Measurements from ENCODE around the gene FAM240A.
"Not testable (repeated sequence)": the region's sequence is repeated elsewhere in the genome, so short reads cannot be mapped to it uniquely, and the experiment has no call there.

Gene FAM240A

DNA sequence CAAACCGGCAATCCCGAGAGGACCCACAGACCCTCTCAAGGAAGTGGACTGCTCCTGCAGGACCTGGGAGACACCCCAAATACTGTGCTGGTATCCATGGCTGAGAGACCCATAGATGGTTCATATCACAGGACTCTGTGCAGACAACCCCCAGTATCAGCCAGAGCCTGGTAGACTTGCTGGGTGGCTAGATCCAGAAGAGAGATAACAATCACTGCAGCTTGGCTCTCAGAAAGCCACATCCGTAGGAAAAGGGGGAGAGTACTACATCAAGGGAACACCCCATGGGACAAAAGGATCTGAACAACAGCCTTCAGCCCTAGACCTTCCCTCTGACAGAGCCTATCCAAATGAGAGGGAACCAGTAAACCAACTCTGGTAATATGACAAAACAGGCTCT lies 25.1 kb upstream of the FAM240A start:
- DNase-seq = not testable (repeated sequence)

GRCh38 chr3:46593274-46593862 lies 19.0 kb upstream of the FAM240A start:
- DNase-seq = no peak

DNA sequence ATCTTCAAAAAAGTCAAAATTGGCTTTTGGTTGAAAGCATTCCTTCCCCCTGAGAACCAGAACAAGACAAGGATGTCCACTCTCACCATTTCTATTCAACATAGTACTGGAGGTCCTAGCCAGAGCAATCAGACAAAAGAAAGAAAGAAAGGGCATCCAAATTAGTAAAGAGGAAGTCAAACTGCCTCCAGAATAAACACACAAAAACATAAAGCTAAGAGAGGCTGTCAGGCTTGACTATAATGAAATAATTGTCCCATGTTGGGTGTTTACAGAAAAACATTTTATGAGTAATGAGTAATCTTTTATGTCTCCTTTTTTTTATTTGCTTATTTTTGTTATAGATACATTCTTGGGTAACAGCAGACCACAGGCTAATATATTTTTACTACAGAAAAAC lies 18.3 kb upstream of the FAM240A start:
- no peak for DNase-seq

DNA sequence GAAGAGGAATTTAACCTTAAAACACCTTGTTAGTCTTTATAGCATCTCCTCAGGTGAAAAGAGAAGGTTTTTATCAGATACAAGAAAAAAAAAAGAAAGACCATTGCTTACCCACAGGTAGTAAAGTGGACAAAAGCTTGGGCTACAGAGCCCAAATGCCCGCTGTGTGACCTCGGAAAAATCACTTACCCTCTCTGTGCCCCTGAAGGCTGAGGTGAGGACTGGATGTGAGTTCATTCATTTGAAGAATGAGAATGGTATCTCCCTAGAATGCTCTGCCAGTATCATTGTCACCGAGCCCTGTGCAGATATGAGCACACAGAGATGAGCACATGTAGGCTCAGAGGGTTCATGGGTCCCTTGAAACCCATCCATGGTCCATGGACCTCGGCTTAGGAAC lies 17.6 kb upstream of the FAM240A start:
- DNase-seq = no peak

GRCh38 chr3:46595819-46596314 lies 16.5 kb upstream of the FAM240A start:
- DNase-seq = no peak

GRCh38 chr3:46599590-46599989 lies 12.7 kb upstream of the FAM240A start:
- DNase-seq = no peak

GRCh38 chr3:46603446-46604046 lies 8.8 kb upstream of the FAM240A start:
- DNase-seq = no peak

GRCh38 chr3:46604127-46604526 lies 8.2 kb upstream of the FAM240A start:
- no peak for DNase-seq

GRCh38 chr3:46607603-46608028 lies 4.7 kb upstream of the FAM240A start:
- no peak for DNase-seq

DNA sequence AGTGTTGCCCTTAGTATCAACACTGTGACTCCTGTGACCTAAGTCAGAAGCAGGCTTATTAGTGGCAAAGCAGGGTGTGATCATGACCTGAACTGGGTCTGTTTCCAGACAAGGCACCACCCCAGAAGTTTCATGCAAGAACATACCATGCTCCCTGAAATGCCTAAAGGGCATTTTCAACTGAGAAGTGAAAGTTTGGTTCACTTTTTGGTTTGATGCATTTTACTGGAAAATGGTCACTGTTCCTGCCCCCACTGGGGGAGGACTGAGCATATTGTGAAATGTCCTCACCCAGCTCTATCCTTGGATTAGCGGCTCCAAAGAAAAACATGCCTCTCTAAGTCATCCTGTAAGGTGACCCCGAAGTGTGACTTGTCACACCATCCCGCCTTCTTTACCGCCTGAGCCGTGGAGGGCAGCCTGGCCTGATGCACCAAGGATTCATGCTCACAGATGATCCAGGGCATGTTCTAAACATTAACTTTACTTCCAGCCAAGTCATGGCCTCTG lies 3.1 kb upstream of the FAM240A start:
- no peak for DNase-seq

DNA sequence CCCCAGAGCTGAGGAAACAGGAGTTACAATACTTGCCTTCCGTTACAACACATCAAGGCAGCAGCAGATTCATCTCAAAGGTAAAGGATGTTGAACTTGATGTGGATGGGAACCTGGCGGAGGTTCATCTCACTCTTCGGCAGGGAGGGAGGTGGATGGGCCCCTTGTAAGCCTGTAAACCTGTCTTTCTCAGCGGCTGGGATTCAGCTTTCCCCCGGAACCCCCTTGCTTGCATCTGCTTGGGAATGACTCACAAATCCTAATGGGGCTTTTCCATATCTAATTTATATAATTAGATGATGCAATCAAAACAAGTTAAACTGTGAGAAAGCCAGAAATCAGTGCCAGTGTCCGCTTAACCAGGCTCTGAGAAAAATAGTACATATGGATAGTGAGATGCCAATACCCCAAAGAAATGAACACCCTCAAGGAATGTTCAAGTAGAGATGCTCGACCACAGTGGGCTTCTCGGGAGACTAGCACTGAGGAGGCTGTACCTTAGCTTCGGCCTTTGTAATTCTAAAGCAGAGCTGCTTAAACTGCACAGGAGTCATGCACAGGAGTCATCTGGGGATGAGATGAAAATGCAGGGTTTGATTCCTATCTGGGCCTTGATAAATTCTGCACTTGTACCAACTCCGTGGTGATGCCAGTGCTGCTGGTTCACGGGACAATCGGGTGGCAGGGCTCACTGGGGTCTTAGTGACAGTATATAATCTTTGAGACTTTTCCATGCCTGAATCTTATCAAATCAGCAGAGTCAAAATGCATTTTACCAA lies 2.2 kb upstream of the FAM240A start:
- no peak for DNase-seq

DNA sequence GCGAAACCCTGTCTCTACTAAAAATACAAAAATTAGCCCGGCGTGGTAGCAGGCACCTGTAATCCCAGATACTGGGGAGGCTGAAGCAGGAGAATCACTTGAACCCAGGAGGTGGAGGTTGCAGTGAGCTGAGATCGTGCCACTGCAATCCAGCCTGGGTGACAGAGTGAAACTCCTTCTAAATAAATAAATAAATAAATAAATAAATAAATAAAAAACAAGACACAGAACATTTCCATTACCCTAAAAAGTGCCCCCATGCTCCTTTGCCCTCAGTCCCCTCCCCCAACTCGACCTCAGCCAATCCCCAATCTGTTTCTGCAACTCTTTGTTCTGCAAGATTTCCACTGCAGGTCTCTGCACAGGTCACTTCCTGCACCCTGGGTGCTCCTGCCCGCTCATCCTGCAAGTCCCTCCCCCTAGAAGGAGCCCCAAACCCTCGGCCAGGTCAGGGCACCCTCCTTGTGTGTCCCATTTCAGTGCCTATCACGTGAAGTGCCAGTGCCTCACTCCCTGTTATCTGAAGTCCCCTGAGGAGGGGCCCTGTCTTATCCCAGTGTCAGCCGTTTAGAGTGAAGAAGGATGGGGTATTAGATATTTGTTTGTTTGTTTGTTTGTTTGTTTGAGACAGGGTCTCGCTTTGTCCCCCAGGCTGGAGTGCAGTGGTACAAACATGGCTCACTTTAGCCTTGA lies 1.1 kb downstream of the FAM240A start:
- no peak for DNase-seq

- DNase-seq = no peak
Observed at GRCh38 chr3:46614431-46614830, 2.1 kb downstream of the FAM240A start.

DNA sequence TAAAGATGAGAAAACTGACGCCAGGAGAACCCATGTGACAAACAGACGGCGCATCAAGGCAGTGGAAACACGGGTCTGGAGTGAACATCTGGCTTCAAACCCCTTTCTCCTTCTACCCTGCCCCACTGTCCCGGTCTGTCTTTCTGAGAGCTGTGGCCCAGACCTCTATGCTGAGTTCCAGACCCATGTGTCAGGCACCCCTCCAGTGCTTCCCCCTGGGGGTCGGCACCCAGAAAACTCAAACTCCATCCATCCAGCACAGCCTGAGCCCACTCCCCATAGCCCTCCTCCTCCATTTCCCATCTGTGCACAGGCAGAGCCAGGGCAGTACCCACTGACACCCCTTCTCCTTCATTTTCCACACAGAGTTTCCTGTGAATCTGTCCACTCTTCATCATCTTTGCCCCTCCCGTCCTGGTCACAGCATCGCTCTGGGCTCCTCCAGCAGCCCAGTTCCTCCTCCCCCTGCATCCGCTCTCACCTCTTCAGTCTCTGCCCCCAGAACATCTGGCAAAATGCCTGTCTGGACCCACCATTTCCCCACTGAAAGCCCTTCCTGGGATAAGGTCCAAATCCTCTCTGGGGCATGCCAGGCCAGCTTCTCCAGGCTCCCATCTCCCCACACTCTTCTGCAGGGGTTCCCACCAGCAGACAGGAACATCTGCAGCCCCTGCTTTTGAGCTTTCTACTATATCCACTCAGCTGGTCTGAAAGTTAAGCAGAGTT lies 2.9 kb downstream of the FAM240A start:
- DNase-seq = no peak

- DNase-seq = no peak
Observed at GRCh38 chr3:46615976-46616375, 3.7 kb downstream of the FAM240A start.

GRCh38 chr3:46617941-46618340 lies 5.6 kb downstream of the FAM240A start:
- no peak for DNase-seq

DNA sequence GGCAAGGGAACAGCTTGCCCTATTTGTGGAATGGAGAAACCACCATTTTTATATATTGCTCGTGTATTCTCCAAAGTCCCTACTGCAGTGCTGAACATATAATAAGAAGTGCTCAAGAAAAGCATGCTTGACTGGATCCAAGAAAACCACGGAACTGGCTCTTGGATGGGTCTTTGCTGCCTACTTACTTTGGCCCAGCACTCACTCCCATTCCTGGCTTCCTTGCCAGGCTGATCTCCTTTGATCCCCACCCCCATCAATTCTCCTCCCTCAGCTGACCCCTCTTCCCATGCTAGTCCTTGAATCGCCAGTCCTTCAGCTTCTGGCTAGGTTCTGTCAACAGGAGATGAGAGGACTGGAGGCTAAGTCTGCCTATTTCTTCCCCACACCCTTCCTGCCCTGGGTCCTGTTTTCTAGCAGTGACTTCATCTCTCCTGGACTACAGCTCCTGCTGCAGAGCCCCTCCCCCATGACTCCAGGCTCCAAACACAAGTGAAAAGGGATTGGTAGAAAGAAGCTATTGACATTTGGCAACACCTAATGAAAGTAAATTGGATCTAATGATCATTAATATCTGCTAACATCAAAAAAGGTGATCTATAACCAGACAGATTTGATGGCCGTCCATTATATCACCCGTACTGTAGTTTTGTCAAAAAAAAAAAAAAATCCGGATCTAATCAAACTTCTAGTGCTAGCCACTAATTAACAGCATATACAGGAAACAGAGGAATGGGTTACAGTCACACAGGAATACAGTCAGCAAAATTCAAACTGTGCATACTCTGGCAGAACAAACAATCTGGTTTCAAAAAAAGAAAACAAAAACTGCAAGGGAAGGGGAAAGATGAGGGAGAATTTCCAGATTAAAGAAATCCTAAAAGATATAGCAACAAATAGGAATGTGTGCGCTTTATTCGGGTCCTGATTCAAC lies 7.8 kb downstream of the FAM240A start:
- DNase-seq = no peak

- no peak for DNase-seq
Observed at GRCh38 chr3:46624533-46624932, 12.2 kb downstream of the FAM240A start.

- no peak for DNase-seq
Observed at GRCh38 chr3:46624975-46625490, 12.7 kb downstream of the FAM240A start.

- DNase-seq = no peak
Observed at GRCh38 chr3:46626039-46626438, 13.7 kb downstream of the FAM240A start.

DNA sequence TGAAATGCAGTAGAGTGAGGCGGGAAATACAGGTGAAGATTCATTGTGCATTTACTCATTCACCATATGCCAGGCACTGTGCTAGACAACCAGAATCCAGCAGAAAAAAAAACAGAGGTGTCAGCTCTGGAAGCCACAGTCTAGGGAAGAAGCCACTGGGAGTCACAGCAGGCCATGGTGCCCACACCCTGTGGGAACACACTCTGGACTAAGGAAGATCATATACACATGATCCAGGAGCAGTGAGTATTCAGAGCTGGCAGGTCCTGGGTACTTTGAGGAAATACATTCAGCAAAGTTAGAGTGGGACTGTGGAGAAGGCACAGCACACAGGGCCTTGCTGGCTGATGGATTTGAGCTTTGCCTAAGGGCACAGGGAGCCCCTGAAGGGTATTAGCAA lies 14.8 kb downstream of the FAM240A start:
- DNase-seq = no peak

All from hippocampal formation (tissue), 2 donors.